ENCODE data around the gene PTPRE.

Gene PTPRE

DNA sequence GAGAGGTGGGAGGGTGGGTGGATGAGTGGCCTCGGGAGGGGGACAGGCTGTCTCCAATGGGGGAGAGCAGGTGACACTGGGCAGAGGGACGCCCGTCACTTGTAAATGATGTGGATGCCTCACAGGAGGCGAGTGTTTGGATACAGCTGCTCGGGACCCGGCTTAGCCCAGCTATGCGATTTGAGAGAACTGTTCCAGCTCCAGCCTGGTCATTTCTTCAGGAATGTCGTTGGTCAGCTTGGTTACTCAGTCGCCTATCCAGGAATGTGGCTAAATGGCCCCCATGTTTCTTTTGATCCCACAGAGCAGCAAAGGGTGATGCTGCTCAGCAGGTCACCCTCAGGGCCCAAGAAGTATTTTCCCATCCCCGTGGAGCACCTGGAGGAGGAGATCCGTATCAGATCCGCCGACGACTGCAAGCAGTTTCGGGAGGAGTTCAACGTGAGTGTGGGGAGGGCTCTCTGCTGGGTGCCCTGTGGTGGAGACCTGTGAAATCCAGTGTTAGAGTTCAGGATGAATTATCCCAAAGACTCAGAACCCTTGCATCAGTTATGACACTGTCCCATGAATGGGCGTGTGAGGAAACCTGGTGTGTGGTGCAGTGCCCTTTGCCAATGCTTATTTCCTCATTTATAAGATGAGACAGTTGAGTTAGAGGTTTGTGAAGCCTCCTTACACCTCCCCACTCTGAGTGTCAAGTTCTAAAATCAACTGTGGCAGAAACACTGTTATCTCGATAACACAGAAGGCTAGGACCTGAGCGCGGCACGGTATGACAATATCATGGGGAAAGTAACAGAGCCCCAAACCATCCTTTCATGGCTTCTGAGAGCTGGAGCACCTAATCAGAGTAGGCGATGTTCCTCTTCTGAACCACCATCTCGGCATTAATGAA, 142.6 kb downstream of the PTPRE start:
- no peak for DNase-seq

DNA sequence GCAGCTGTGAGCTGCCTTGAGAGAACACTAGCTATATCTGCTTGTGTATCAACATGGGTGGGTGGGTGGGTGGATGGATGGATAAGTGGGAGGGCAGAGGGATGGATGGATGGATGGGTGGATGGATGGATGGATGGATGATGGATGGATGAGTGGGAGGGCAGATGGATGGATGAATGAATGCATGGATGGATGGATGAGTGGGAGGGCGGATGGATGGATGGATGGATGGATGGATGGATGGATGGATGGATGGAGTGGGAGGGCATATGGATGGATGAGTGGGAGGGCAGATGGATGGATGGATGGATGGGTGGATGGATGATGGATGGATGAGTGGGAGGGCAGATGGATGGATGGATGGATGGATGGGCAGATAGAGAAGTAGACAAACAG, 143.2 kb downstream of the PTPRE start:
- no peak for DNase-seq

DNA sequence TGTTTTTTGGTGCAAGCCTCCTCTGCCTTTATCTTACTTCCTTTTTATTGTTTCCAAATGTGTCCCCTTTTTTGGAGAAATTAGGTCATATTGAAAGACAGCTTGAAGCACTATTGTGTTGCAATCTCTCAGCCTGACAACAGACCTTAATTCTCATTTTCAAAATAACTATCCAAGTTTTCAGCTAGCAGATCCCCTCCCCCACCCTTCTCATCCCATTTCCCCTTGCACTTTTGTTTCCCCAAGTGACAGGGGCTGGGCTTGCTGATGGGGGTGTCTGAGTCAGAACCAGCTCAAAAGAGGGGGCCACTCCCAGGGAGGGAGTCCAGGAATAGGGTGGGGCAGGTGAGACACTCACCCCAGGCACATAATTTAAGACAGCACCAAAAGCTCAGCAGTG, 144.0 kb downstream of the PTPRE start:
- DNase-seq = no peak

DNA sequence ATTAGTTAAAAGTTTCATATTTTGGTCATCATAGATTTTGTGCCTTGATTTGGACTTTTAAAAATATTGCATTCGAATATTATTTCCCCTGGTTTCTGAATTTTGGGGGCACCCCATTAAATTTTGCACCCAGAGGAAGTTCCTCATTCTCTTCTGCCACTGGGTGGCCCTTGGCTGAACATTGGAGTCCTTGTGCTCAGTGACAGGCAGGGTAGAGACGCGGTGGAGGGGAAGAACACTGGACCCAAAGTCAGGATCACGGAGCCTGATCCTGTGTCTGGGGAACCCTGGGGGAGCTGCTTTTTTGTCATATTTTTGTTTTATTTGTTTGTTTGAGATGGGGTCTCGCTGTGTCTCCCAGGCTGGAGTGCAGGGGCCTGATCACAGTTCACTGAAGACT, 144.6 kb downstream of the PTPRE start:
- no peak for DNase-seq

DNA sequence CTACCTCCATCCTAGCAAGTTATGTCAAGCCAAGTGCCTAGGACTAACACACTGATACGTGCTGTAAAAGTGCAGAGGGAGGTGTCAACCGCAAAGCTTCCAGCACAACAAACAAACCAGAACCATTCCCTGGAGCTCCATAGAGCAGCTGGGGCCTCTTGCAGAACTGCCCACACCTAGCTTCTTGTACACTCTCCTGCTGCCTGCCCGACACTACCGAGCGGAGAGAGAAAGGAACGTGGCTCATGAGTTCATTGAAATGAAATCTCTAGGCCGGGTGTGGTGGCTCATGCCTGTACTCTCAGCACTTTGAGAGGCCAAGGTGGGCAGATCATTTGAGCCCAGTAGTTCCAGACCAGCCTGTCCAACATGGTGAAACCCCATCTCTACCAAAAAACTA, 145.8 kb downstream of the PTPRE start:
- no peak for DNase-seq

DNA sequence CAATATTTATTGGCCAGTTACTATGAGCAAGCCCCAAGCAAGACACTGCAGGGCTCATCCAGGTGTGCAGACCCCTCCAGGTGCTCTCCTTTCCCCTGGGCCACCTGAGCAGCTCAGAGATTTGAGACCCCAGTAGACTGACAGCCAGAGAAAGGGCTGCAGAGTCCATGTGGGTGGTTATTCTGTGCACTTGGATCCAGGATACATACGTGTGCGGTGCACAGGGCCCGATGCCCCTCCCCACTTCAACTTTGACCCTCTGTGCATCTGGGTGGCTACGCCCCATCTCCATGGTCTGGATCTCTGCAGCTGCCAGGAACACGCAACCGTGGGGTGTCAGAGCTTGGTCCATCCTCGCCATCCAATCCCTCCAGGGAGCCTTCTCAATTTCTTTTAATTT, 146.5 kb downstream of the PTPRE start:
- DNase-seq = no peak

DNA sequence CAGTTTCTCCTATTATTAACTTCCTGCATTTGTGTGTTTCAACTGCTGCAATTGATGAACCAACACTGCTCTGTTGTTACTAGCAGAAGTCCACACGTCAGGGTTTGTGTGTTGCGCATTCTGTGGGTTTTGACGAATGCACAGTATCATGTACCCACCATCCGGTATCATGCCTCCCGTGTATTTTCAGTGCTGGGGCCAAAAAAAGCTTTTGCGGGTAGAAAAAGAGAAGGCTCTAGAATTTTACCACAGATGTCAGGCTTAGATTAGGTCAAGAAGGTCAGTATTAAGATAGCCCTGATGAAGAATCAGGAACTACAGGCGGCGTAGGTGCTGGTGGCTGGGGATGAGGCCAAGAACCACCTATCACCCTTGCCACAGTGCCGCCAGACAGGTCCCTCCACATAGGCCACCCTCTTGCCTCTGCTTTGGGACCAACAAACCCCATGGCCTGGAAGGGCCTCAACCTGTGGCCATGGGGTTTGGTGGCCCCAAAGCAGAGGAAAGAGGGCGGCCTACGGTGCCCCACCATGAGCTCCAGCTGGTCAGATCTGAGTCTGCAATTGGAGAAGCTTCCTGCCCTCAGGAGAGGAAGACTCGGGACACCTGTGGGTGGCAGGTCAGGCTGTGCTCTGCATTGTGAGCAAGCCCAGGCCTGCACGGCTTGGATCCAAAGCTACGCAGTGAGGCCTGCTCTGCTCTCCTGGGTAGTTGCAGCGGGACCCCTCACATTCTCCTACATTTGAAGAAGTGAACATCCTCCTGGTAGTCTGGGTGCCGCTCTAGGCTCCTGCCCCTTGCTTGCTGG, 147.5 kb downstream of the PTPRE start:
- no peak for DNase-seq

DNA sequence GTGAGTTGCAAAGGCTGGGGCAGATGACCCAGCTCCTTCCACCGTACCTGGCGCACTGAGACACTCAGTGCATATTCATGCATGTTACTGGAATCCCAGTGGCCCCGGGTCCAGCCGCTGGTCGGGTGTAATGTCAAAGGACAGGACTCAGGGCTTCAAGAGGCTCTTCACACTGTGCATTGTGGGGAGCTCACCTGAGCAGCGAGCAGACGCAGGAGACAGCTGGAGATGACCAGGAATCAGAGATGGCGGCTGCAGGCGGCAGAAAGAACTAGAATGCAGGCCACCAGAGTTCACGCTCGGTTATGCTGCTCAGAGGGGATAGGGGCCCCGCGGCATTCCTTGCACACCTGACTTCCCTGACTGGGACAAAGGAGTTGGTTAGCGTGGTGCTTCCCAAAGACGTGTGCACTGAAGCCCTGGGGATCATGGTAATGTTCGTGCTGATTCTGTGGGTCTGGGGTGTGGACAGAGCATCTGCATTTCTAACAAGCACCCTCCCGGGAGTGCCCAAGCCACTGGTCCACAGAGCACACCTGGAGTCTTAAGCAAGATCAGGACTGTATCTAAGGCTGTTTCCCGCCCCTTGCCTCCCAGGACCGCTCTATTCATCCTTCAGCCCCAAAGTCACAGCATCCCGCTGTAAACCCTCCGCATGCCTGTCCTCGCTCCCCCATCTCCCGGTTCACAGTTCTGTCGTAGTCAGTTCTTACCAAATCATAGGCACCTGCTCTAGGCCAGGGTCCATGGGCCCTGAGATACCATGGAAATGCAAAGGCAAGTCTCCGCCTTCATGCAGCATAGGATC, 148.4 kb downstream of the PTPRE start:
- no peak for DNase-seq

DNA sequence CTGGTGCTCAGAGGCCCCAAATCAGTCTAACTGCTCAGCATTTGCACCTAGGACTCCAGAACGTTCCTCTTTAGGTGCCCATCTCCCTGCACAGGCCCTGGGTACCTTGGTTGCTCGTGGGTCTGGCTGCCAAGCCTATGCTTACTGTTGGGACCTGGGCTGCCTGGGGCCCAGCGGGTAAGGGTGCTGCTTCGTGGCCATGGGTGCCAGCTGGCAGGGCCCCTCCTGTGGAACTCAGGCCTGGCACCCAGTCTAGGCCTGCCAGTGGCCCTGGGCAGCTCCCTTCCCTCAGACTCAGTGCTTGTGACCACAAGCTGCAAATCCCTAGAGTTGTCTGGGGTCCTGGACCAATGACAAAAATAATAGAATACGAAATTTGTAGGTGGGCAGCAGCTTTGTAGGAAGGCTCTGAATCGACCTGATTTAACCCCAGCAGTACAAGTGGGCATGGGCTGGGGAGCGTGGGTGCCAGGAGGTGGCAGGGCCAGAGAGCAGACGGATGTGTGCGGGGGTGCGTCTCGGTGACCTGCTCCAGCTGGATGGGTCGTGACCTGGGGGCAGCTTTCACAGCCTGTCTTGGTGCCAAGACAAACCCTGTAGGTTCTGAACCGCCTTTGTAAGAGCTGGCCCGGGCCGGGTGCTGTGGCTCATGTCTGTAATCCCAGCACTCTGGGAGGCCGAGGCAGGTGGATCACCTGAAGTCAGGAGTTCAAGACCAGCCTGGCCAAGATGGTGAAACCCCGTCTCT, 149.6 kb downstream of the PTPRE start:
- no peak for DNase-seq

DNA sequence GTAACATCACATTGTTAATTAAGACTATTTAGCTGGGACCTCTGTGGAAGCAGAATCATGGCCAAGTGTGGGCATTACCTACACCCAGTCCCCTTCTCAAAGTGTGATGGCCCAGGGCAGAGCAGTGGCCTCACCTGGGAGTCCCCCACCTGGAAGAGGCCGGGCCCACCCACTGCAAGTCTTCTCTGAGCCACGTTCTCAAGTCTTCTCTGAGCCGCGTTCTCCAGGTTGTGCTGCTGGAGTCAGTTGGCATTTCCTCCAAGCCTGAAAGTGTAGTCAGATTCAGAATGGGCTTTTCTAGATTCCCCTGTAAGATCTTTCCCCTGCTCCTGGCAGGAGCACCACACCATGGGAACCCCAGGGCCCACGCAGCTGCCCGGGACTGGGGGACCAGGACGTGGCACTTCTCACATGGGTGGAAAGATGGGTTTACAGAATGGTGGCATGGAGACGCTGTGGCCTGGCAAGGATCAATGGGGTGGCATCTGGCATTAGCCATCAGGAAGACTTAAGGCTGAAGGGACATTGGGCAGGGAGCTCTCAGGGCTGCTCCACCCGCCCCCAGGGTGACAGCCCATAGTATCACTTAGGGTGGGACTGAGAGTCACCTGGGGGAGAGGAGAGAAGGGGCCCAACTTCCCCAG, 151.3 kb downstream of the PTPRE start:
- no peak for DNase-seq

DNA sequence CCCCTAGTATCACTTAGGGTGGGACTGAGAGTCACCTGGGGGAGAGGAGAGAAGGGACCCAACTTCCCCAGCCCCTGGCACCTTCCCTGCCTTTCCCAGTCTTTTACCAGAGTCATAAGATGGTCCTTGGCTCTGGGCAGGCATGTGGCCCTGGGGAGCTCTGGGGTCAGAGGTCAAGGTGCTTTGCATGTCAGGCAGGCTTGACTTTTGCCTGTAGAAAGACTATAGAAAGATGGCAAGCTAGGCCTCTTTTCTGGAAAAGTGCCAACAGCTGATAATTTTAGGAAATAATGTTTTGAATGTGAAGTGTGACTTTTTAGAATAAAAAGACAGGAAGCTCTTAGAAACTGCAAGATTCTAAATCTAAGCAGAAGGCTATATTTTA, 151.8 kb downstream of the PTPRE start:
- DNase-seq = no peak

DNA sequence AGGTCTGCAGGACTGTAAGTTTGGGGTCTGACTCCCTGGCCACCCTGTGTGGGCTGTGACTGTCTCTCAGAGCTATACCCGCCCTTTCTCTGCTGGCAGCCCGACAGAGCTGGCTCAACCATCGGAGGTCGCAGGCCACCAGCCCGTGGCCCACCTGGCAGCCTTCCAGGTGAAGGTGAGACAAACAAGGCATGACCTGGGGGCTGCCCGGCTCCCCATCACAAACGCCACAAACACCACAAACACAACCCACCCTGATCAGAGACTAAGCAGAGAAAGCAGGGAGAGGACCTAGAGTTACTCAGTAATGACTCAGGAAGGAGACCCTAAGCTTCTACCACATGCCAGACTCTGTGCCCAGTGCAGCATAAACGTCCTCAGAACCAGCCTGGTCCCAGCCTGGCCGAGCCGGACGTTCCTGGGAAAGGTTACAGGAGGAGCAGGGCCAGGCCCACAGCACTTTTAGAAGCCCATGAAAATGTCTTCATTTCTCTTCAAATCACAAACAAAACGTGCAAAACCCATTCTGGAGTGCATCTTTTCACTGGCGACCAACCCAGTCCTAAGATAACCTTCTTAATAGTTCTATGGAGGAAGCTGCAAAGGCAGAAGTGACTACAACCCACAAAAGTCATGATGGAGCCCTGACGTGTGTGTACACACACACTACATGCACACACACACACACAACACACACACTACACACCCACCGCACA, 152.5 kb downstream of the PTPRE start:
- no peak for DNase-seq

DNA sequence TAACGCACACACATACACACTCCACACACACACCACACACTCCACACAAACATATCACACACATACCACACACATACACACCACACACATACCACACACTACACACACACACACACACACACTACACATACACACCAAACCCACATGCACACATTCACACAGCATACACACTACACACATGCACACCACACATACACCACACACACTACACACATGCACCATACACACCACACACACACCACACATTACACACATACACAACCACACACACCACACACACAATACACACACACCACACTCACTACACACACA, 153.0 kb downstream of the PTPRE start:
- DNase-seq = no peak

DNA sequence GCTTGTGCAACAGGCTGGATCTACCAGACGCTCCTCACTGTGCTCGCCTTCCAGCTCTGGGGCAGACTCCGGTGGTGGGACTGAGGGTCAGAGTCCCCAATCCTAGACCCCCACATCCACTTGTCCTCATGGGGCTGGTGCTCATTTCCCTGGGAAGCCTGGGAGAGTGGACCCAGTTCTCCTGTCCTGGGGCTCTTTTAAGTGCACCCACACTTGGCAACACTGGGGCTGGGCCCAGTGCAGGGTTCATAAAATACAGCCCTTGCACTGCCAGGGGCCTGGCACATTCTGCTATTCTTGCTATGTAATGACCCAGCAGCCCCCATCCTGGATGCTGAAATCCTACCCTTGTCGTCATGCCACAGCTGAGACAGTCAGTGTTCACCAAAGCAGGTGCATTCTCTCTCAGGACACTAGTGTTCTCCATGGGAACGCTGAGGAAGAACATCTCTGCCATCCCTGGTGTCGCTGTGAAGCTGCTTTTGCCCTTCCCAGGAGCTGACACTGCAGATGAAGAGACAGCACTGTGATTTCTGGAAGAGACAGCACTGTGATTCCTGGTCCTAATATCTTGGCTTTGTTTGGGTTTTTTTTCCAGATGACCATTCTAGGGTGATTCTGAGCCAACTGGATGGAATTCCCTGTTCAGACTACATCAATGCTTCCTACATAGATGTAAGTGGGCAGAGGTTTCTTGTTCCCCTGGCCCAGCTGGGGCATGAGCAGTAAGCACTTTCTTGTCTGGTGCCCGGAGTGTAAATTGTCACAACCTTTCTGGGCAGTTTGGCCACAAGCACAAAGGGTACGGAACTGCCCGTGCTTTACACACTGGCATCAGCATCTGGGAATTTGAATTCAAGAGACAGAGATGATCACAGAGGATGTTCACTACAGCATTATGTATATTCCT, 153.7 kb downstream of the PTPRE start:
- no peak for DNase-seq

DNA sequence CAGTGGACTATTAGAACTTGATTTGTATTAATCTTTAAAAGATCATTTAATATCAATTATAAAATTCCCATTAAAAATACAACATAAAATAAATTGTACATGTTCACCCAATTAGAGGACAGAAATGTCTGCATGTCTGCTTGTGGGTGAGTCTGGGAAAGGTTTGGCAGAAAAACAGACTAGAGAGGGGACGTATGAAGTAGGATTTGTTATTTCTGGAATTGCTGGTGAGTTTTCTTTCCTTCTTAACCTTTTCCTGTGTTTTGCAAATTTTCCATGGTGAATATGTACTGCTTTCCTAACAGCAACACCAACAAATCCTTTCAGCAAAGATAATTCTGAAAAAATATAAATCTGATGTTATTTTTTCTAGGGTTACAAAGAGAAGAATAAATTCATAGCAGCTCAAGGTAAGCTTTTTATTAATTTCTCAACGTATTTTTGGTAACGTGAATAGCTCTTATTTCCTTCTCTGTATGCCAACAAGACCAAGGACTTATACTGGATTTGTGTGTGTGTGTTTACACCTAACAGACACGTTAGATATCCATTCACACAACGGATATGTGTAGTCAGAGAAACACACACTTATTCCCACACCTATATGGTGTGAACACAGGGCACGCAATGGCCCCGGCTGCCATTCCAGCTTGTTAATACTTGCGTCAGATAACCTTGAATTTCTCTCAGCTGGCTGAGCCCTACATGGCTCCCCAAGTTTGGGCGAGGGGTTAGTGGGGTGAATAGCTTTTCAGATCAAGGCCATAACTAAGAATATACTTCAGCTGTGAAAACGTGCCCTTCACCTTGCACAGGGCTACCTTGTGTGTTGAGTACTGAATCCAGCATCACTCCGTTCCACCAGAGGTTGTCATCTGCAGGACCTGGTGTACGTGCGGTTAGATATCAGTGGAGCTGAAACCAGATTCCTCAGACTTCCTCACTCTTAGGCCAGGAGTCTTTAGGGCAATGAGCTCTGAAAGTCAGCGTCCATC, 154.7 kb downstream of the PTPRE start:
- DNase-seq = no peak

DNA sequence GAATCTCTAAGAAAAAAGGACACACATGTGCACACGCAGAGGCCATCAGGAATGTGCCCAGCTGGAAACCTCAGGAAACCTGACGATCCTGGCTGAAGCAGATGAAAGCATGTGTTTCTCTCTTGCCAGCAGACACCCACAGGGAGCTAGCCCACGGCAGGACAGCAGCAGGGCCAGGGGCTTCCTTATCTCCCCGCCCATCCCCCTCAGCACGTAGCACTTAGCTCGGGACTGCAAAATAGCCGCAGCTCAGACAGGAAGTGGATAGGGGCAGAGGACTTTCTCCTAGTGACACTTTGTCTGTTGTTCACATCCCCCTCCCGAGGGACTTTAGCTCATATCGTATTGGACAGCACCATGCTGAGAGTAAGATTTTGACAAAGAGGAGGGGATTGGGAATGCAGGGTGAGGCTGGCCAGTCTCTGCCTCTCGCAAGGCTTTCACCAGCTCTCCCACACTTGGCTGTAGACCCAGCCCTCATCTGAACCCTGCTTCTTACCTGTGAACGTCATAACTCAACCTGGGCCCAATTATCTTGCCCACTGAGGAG, 155.5 kb downstream of the PTPRE start:
- no peak for DNase-seq

DNA sequence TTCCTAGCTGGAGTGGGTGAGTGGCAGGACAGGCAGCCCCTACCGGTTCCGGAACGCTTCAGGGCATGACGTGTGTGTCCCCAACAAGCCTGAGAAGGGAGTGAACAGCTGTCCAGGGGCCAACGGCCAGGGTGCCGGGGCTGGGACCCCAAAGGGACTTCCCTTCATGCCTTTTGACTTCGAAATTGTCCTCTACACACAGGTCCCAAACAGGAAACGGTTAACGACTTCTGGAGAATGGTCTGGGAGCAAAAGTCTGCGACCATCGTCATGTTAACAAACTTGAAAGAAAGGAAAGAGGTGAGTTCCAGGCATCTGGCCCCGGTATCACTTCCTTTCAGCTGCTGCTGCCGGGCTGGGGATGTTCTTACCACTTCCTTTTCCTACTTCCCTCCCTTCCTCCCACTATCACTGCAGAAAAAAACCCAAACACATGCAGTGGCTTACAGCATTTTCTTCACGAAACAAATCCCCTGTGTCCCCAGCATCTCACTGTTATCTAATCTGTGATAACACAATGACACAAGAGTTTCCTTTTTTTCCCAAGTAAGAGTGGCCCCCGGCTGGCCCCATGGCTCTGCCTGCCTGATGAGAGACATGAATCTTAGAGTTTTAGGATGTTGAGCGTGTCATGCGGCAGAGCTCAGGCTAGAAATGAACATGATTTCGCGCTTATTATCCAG, 156.1 kb downstream of the PTPRE start:
- no peak for DNase-seq

DNA sequence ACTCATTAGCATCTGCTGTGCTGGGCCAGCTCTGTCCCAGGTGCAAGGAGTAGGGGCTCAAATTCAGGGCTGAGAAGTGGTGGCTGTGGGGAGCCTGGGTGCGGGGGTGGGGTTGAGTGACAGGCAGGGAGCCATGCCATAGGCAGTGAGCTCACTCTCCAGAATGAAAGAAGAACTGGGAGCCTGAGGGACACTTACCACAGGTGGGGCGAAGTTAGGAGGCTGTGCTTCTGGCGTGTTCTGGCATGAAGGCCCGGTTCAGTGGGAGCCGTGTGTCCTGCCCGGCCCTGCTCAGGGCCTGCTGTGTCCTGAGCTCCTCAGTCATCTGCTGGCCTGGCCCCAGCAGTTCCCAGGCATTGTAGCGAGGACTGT, 156.8 kb downstream of the PTPRE start:
- no peak for DNase-seq
